ENCODE results near the gene MYL3. TPM values are rescaled to one million over a fixed set of nuclear protein-coding genes. Genes with fewer than 3 reads are reported as not detected.

Gene MYL3
- total RNA-seq, 1 donor from 2014 or later: 10,727 TPM

DNA sequence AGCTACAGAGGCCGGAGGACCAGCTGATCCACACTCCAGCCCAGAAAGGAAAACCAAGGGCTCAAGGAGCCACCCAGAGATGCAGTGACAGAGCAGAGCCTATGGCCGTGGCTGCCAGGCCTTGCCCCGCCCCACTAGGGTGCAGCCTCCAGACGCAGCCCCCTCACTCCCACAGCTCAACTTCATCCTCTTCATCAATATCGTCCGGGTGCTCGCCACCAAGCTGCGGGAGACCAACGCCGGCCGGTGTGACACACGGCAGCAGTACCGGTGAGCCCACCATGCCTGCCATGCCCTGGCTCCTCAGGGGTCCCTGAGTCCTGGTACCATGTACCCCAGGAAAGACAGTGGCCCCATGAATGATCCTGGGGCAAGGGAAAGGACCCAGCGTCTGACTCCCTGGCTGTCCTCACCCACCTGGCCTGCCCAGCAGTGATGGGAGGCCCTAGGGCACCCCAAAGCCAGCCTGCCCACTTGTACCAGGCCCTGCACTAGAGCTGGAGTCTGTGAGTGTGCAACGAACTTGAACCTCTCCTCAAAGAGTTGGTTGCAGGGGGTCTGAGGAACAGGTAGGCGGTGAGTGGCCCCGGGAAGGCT, 38.4 kb upstream of the MYL3 start:
- intact Hi-C loops (cut with DNase I): no loop called here
- no peak for ATAC-seq (ENCODE audit: poor library complexity)
- no peak for DNase-seq

DNA sequence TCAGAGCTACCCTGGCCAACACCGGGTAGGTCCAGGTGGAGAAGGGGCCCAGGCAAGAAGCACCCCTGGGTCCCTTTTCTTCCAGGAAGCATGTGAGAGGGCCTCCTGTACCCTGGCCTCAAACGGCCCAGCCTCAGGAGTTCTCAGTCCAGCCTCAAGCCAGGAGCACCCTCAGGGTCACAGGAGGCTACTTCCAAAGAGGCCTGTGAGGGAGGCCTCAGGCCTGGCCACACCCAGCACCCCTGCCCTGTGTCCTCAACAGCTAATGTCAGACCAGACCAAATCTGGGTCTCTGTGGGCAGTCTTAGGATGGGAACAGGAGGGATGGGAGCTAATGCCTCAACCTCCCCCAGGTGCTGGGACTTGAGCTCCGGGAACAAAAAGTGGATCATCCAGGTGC, 37.8 kb upstream of the MYL3 start:
- ATAC-seq (ENCODE audit: poor library complexity): no peak
- intact Hi-C loops (cut with DNase I): no loop called here
- DNase-seq: no peak

DNA sequence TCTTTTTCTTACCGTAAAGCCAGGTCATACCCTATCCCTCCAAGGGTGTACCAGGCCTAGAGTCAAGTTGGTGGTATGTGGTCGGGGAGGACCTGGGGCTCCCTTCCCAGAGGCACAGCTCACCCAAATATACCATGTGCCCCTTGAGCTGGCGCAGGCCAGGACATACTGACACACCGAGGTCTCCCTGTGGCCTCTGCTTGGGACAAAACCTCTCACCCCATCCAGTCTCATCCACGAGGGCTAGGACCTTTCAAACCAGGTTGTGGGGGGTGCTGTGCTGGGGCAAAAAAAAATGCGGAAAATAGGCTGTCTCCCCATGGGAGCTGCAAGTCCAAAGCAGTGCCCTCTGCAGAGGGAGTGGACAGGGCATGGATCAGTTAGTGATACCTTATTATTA, 37.1 kb upstream of the MYL3 start:
- DNase-seq (no peak), ATAC-seq (ENCODE audit: poor library complexity) (no peak)
- intact Hi-C loops (cut with DNase I): no loop called here

DNA sequence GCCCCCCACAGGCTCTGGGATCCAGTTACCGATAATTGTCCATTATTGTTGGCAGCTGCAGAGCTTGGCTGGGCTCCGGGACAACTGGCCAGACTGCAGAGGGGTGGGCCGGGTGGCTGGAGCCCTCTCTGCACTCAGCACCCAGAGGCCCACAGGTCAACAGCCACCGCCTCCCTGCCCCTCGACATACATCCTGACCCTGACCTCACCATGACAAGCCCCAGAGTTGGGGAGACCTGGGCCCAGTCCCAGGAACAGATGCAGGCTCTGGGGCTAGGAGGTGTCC, 36.7 kb upstream of the MYL3 start:
- ATAC-seq (ENCODE audit: poor library complexity): no peak
- intact Hi-C loops (cut with DNase I): no loop called here
- DNase-seq: peak; percentile 59

DNA sequence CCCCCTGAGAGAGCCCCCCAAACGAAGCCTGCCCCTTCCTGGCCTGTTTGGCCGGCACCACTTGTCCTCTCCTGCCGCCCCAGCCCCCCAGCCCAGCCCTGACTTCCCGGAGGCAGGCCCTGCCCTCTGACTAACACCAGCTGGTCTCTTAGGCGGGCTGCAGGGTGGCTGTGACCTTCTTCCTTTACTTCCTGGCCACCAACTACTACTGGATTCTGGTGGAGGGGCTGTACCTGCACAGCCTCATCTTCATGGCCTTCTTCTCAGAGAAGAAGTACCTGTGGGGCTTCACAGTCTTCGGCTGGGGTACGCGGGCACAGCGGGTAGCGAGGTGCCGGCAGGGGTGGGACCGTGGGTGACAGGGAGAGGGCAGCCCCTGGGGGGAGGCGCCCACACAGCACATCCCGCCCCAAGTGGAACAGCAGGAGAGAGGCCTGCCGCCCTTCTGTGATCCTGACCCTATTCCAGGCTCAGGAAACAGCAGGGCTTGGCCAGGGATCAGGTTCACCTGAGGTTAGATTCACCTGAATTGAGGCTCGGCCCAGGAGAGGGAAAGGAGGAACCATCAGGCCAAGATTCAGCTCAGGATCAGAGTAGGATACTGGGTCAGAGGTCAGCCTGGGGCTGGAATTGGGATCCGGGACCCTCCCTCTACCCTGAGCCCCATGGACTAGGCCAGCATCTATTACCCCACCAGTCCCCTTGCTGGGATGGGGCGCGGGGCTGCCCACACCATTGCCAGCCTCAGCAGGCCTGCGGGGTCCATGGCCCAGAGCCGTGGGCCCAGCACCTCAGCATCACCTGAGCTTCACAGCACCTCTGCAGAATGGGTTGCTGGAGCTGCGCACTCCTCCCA, 36.1 kb upstream of the MYL3 start:
- intact Hi-C loops (cut with DNase I): no loop called here
- DNase-seq: peak; percentile 42
- no peak for ATAC-seq (ENCODE audit: poor library complexity)

DNA sequence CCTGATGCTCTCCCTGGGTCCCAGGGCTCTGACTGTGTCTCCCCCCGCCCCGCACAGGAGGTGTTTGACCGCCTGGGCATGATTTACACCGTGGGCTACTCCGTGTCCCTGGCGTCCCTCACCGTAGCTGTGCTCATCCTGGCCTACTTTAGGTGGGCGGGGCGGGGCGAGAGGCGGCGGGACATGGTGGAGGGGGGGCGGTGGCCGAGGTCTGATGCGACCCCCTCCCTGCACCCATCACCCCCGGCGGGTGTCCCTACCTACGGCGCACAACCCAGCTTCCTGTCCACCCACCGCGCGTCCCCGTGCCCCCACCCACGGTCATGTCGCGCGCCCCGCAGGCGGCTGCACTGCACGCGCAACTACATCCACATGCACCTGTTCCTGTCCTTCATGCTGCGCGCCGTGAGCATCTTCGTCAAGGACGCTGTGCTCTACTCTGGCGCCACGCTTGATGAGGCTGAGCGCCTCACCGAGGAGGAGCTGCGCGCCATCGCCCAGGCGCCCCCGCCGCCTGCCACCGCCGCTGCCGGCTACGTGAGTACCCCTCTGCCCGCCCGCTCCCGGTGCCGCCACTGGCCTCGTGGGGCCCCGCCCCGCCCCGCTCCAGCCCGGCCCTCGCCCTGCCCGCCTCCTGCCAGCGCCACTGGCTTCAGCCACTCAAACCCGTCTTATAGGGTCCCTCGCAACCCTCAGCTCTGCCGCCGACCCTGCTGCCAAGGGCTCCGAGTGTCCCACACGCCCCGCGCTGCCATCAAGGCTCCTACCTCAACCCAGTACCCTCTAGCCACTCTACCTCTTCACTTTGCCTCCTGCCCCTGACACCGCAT, 35.3 kb upstream of the MYL3 start:
- peak; percentile 47 for DNase-seq
- intact Hi-C loops (cut with DNase I): no loop called here
- ATAC-seq (ENCODE audit: poor library complexity): no peak

DNA sequence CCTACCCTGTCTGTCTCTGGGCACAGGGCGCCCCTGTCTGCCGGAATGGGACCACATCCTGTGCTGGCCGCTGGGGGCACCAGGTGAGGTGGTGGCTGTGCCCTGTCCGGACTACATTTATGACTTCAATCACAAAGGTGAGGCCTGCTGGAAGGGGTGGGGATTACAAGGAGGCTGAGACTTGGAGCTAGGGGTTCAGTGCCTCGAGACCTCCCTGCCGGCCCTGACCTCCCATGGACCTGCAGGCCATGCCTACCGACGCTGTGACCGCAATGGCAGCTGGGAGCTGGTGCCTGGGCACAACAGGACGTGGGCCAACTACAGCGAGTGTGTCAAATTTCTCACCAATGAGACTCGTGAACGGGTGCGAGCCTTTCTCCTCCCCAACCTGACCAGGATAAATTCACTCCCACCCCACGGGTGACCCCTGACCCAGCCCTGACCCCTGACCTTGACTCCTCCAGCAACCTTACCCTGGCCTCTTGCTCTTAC, 34.6 kb upstream of the MYL3 start:
- DNase-seq (no peak), ATAC-seq (ENCODE audit: poor library complexity) (no peak)
- intact Hi-C loops (cut with DNase I): no loop called here

DNA sequence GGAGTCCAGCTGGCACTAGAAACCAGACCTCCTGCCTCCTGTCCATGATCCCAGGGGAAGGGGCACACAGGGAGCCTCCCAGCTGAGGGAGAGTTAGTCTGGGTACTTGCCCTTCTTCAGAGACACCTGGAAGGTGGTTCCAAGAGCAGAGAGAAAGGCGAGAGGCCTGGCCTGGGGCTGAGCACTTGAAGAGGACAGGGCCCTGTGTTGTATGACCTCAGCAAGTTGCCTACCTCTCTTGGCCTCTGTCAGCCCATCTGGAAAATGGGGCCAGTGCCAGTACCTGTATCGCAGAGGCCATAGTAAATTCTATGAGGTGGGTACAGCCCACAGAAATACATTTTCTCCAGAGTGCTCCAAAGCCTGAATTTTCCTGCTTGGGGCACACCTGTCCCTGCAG, 33.8 kb upstream of the MYL3 start:
- DNase-seq: no peak
- intact Hi-C loops (cut with DNase I): no loop called here

DNA sequence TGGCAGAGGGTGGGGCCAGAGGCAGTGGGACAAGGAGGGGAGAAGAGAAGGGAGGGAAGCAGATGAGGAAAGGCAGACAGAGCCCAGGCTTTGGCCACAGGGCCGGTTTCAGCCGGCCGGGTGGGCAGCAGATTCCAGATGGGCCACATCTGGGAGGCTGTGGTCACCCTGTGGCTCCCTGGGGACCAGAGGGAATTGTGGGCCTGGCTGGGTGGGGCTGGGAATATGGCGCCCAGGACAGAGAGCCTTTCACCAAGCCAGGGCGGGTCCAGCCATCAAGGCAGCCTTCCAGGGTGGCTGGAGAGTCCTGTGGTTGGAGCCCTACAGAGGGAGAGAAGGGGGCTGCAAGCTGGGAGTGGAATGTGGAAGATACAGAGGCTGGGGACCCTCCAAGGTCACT, 33.1 kb upstream of the MYL3 start:
- DNase-seq (peak; percentile 49), ATAC-seq (ENCODE audit: poor library complexity) (no peak)
- intact Hi-C loops (cut with DNase I): no loop called here

More for the DNA sequence above, 33.8 kb upstream of the MYL3 start:
- no peak for ATAC-seq (ENCODE audit: poor library complexity)

DNA sequence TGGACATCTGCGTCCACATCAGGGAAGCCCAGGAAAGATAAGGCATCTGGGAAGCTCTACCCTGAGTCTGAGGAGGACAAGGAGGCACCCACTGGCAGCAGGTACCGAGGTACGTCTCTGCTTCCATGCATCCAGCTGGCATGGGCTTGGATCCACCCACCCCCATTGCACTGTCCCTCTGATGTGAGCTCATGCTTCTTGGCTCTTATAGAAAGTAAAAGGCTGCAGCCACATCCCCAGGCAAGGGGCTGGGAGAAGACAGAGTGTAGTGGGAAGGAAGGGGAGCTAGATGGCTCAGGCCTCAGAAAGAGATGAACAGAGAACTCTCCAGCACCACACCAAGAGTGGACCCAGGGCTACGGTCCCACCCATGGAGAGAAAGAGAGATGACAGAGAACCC, 32.5 kb upstream of the MYL3 start:
- intact Hi-C loops (cut with DNase I): loop anchor here (2.0 kb wide), 1 partner anchor 29 kb away; no protein-coding TSS in a partner anchor
- DNase-seq (peak; percentile 47), ATAC-seq (ENCODE audit: poor library complexity) (no peak)

DNA sequence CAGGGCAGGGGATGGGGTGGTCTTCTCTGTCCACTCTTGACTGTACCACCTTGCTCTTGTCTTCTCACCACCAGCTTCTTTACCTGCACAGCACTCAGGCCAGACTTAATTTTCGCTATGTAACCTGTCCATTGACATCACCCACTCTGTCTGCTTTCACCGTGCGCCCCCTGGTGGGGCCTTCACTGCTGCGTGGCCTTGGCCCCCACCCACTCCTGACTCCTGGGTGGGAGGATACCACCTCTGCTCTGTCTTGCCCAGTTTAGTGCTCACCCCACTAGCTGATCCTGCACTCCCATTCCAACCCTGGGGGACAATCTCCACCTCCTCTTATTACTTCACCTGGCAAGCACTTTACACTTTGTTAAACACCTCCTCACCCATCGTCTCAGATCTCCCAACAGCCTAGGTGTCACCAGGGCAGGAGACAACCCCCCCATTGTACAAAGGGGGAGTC, 32.0 kb upstream of the MYL3 start:
- ATAC-seq (ENCODE audit: poor library complexity) (peak; percentile 71), DNase-seq (peak; percentile 90)
- intact Hi-C loops (cut with DNase I): loop anchor here (2.0 kb wide), 1 partner anchor 28 kb away; no protein-coding TSS in a partner anchor

DNA sequence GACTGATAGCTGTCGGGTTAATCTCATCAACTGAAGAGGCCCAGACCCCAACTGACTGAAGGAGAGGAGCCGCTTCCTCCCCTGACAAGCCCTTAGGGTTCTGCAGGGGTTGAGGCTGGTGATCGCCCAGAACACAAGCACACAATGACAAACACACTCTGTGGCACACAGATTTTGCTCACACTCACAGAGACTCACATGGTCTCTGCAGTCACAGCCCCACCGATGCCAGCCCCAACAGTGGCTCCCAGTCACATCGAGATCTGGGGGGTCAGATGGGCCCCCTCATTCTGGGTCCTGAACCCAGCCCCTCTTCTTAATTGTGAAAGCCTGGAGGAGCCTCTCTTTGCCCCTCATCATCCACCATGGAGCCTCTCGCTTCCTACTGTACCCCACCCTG, 31.0 kb upstream of the MYL3 start:
- ATAC-seq (ENCODE audit: poor library complexity) (no peak), DNase-seq (no peak)
- intact Hi-C loops (cut with DNase I): loop anchor here (2.0 kb wide), 1 partner anchor 27 kb away; no protein-coding TSS in a partner anchor

DNA sequence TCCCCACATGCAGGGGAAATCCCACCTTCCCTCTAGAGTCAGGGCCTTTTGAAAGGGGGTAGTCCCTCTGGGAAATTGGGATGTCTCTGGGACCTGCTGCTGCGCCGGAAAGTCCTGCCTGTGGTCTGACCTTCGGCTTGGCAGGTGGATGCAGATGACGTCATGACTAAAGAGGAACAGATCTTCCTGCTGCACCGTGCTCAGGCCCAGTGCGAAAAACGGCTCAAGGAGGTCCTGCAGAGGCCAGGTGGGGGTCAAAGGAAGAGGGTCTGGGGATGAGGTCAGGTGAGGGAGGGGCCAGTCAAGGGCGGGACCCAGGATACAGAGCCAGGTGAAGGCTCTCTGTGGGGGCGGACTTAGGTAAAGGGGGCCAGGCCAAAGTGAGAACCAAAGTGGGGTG, 30.5 kb upstream of the MYL3 start:
- no peak for ATAC-seq (ENCODE audit: poor library complexity)
- DNase-seq: no peak
- intact Hi-C loops (cut with DNase I): loop anchor here (2.0 kb wide), 1 partner anchor 27 kb away; no protein-coding TSS in a partner anchor

DNA sequence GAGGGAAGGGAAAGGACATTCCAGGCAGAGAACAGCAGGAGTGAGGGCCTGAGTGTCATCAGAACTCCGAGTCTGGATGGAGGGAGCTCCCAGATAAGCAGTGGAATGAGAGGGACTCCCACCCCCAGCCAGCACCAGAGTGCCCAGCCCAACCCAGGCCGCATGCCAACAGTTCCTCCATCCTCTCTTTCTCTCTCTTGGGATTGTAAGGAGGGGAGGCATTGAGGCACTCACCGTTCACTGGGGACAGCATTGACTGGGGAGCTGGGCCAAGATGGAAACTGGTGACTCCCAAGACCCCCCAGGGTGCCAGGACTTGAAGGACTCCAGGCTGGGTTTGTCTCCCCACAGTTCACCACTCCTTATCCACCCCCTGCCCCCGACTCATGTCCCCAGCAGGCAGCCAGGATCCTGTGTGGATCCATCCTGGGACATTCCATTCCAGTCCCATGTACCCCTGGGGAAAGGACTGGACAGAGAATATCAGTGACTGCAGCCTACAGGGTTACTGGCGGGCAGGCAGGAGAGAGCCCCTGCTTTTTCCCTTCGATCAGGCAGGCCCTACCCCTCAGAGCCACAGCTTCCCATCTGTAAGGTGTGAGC, 30.0 kb upstream of the MYL3 start:
- peak; percentile 16 for ATAC-seq (ENCODE audit: poor library complexity)
- DNase-seq: peak; percentile 54
- intact Hi-C loops (cut with DNase I): no loop called here

DNA sequence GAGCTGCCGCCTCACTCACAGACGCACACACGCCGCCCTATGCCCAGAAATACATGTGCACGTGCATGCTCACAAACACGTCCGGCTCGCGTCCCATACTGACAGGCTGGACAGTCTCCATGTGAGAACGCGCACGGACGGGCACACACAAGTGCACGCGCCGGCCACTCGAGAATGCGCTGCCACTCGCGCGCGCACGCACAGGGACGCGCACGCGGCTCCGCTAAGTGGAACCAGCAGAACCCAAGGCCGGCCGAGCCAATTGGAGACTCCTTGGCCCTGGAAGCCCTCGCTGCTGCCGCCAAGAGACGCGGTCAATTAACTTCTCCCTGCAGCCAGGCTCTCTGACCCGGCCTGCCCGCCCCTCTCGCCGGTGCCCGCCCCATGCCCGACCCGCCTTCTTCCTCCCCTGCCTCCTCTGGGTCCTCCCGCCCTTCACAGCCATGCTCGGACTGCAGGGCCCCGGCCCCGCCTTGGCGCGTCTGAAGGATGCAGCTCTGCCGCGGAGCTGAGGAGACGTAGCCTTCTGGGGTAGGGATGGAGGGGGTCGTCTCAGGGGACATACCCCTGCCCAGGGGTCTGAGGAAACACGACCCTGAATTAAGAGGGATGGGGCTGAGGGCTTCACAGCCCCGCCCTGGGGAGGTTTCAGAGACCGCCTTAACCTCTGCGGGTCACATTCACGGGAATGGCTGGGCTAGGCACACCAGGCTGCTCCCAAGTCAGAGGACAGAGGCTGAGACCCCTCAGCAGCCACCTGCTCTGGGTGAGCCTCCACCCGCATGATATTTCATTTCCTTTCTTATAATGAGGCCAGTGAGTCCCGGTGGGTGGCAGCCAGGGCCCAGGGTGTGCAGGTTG, 29.3 kb upstream of the MYL3 start:
- peak; percentile 88 for DNase-seq
- ATAC-seq (ENCODE audit: poor library complexity): peak; percentile 72
- intact Hi-C loops (cut with DNase I): no loop called here

DNA sequence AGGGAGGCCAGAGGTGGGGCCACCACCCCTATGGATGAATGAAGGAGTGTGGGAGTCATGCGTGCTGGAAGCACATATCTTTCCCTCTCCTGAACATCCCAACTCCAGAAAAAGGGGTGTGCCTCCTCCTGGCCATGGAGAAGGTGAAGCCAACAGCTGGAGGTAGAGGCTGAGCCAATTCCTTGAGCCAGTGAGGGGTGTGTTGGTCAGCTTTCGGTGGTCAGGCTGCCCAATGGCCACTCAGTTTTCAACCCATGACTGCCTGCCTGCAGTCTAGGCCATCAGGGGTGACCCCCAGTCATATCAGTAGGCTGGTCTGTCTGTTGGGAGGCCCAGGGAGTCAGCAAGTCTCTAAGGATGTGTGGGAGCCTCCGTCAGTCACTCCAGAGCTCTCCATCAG, 27.9 kb upstream of the MYL3 start:
- DNase-seq: no peak
- ATAC-seq (ENCODE audit: poor library complexity): no peak
- intact Hi-C loops (cut with DNase I): no loop called here

DNA sequence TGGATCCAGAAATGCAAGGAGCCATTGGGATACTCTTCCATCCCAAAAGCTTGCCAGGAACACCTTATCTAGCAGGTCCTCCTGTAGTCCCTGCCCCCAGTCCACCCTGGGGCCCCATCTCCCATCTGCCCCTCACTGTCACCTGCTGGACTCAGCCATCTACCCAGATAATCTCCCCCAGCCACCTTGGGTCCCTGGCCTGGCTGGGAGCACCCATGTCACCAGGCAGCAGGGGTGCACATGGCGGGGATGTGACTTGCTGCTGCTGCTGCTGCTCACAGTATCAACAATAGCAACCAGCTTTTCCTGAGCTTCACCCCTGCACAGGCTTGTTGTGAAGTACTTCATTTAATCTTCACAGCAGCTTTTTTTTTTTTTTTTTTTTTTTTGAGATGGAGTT, 26.9 kb upstream of the MYL3 start:
- ATAC-seq (ENCODE audit: poor library complexity): no peak
- intact Hi-C loops (cut with DNase I): no loop called here
- DNase-seq: no peak

Measured in Right ventricle myocardium superior (tissue), 1 donor.